SJCRH30 (cell line): ENCODE measurements around the gene ZMYM2. TPM values are rescaled to one million over a fixed set of nuclear protein-coding genes. Genes with fewer than 3 reads are reported as not detected.

Experiments used
- DNase-seq, 2 experiments: peaks; one replicate each; pipeline ENCODE4 v3.0.0-alpha.2; 2015 to 2020
- H3K27ac ChIP-seq: fragments of 250-450 bp; sonication (Bioruptor Pico); 2 replicates; pipeline ENCODE4 v1.5.1; 2020; ENCODE audit warnings: mild to moderate bottlenecking, moderate library complexity
- H3K27me3 ChIP-seq: fragments of 250-450 bp; sonication (Bioruptor Pico); 2 replicates; pipeline ENCODE4 v1.5.1; 2020; ENCODE audit warnings: mild to moderate bottlenecking, moderate library complexity
- H3K36me3 ChIP-seq: fragments of 250-450 bp; sonication (Bioruptor Pico); 2 replicates; pipeline ENCODE4 v1.5.1; 2020; ENCODE audit warnings: mild to moderate bottlenecking, moderate library complexity
- H3K4me1 ChIP-seq: fragments of 250-450 bp; sonication (Bioruptor Pico); 2 replicates; pipeline ENCODE4 v1.5.1; 2020; ENCODE audit warnings: mild to moderate bottlenecking, moderate library complexity
- H3K4me3 ChIP-seq: fragments of 250-450 bp; sonication (Bioruptor Pico); 2 replicates; pipeline ENCODE4 v1.5.1; 2020; ENCODE audit warnings: mild to moderate bottlenecking, moderate library complexity
- H3K9me3 ChIP-seq: fragments of 250-450 bp; sonication (Bioruptor Pico); replicated peaks from 2 replicates; pipeline ENCODE4 v1.5.1; 2020; ENCODE audit warnings: mild to moderate bottlenecking, moderate library complexity
- total RNA-seq: library from RNA; depleted of rRNA; stranded (reverse); fragments of >200 nt; shearing (Covaris generic); gene quantifications from 2 replicates; pipeline ENCODE4 v1.2.3, GENCODE V29; 2014; rRNA removed

The ZMYM2 gene
- total RNA-seq = 101 and 109 TPM in 2 replicates

DNA sequence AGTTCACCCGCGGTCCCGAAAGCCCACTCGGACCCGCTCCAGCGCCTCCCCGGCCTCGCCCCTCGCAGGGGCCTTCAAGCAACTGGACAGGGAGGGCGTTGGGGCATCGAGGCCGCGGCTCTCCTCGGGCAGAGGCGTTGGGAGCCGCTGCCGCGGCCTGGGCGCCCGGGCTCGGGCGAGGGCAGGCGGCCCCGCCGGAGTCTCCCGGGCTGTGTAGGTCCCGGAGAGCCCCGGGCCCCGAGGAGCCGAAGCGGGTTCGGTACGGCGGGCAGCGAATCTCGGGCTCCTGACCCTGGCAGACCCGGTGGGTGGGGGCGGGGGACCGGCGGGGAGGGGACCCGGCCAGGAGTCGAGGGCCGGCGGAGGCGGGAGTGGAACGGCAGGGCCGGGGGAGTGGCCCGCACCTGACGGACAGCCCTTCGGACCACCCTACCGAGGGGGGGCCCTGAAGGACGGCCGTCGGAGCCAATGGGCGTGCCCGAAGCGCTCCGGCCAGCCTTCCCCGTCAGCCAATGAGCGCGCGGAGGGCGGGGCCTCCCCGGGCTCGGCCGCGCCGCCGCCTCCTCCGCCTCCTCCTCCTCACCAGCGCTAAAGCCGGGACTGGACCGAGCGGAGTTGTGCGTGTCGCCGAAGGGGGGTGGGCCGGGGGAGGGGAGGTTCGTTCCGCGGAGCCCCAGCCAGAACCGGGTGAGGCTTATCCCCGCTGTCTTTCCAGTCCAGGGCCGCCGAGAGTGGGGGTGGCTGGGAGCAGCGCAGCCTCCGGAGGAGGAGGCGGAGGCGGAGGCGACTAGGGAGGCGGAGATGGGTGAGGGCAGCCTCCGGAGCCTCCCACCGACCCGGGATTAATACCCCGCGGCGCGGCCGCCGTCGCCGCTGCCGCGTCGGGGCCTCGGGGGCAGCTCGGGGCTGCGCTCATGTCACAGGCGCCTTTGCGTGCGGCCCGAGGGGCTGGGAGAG lies at the start of gene ZMYM2:
TSS of gene ZMYM2 (plus strand) at position 573 of the 957 bp plus-strand sequence. CDS start 34,346 bp downstream, outside the sequence.
- peak; percentile 98 for DNase-seq

DNA sequence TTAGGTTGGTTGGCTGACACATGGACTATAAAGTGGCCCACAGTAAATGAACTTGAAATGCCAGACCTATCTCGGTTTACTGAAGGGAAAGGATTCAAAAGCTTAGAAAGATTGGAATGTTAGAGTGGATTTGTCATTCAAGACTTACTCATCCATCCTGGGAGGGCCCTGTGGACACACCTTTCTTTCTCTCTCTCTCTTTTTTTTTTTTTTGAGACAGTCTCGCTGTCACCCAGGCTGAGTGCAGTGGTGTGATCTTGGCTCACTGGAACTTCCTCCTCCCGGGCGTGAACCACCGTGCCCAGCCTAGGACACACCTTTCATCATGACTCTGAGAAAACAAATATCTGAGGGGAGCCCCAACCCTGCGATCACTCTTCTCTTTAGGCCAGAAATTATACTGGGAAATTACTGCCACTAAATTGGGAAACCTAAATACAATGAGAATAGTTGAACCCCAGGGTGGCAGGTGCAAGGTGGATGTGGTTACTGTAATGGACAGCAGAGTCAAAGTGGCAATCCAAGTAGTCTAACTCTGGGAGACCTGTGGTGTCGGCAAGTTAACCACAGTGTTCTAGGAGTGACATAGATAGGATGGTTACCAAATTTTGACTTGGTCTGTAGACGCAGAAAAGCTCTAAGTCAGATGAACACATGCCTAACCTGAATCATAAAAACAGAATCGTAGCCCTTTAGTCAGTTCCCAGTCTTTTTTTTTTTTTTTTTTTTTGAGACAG lies 48.0 kb upstream of the ZMYM2 start:
- H3K36me3 ChIP-seq = no peaks in the 10 kb centered on the region
- no peak overlapping the region for H3K4me3 ChIP-seq
- 0 out of 2 replicates have a peak, but pooled peaks cover 4% of the 10 kb centered on the region for H3K9me3 ChIP-seq
- no peaks in the 10 kb centered on the region for H3K4me1 ChIP-seq
- DNase-seq = no peak
- peaks cover 9% of the 10 kb centered on the region for H3K27me3 ChIP-seq
- no peak overlapping the region for H3K27ac ChIP-seq

More for the DNA sequence above, at the start of gene ZMYM2:
- H3K36me3 ChIP-seq = peaks cover 23% of the 10 kb centered on the region
- no peaks in the 10 kb centered on the region for H3K27me3 ChIP-seq
- no peaks in the 10 kb centered on the region for H3K9me3 ChIP-seq
- H3K4me1 ChIP-seq = peaks cover 12% of the 10 kb centered on the region
- peak within 1 kb of the TSS; percentile 97 for H3K4me3 ChIP-seq
- H3K27ac ChIP-seq = peak within 1 kb of the TSS; percentile 93

DNA sequence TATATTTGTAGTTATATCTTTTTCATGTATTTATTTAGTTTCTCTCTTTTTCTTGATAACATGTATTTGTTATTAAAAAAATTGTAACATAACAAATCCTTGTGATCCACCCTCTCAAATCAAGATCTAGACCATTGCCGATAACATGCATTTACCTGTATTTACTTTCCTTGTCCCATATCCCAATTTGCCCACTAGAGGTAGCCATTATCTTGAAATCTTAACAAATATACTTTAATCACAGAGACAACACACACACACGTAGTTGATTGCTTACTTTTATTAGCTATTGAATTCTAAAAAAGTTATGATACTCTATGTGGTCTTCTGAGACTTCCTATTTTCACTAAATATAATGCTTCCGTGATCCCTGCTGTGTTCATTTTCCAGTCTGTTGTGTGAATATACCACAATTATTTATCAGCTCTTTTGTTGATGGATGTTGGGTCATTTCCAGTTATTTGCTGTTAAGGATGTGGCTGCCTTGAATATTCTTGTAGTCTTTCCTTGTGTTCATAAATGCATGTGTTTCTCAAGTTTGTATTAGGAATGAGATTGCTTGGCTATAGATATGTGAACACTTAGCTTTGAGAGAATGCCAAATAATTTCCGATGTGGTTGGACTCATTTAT lies 31.3 kb upstream of the ZMYM2 start:
- Histone ChIP-seq H3K27me3 (no peaks in the 10 kb centered on the region), H3K27ac (no peak overlapping the region), H3K4me3 (no peak overlapping the region), H3K4me1 (no peaks in the 10 kb centered on the region), H3K9me3 (no peaks in the 10 kb centered on the region), H3K36me3 (no peaks in the 10 kb centered on the region; the same call in 1 of the 2 replicates)
- DNase-seq = peak in 1 of 2 experiments; percentile 46

DNA sequence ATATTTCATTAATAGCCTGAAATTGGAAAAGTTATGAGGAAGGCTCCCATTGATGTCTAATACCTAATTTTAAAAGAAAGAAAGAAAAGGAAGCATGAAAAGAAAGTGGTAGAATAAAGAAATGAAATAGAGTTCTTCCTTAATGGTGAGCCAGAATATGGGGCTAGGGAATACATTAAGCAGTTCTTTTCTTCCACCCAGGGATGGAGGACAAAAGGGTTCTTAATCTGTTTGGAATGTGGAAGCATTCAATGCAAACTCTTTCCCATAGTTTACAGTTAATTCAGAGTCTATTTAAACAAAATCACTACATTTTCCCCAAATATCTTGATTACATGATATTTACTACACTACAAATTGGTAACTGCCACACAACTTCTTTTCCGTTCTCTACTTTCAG lies 18.4 kb upstream of the ZMYM2 start:
- H3K4me3 ChIP-seq = no peak overlapping the region
- no peaks in the 10 kb centered on the region; the same call in 1 of the 2 replicates for H3K36me3 ChIP-seq
- DNase-seq = no peak
- no peaks in the 10 kb centered on the region for H3K27me3 ChIP-seq
- no peak overlapping the region for H3K27ac ChIP-seq
- no peaks in the 10 kb centered on the region for H3K9me3 ChIP-seq
- H3K4me1 ChIP-seq = no peaks in the 10 kb centered on the region

DNA sequence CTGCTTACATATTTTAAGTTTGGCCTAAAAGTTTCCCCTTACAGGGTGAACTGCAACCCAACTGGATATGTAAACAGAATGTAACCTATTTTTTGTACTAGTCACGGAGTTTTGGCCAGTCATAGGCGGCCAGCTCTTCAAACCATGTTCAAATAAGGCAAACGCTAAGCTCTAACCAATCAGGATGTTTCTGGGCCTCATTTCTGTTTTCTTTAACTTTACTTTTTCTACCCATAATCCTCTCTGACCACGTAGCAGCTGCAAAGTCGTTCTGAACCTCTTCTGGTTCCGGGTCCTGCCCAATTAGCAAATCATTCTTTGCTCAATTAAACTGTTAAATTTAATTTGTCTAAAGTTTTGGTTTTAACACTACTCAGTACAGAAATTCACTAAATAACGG lies 8.2 kb upstream of the ZMYM2 start:
- H3K36me3 ChIP-seq = no peaks in the 10 kb centered on the region
- no peaks in the 10 kb centered on the region for H3K27me3 ChIP-seq
- peaks cover 4% of the 10 kb centered on the region; the same call in 1 of the 2 replicates for H3K4me1 ChIP-seq
- no peak overlapping the region for H3K4me3 ChIP-seq
- no peak overlapping the region for H3K27ac ChIP-seq
- no peaks in the 10 kb centered on the region; the same call in 1 of the 2 replicates for H3K9me3 ChIP-seq
- peak in 1 of 2 experiments; percentile 54 for DNase-seq

DNA sequence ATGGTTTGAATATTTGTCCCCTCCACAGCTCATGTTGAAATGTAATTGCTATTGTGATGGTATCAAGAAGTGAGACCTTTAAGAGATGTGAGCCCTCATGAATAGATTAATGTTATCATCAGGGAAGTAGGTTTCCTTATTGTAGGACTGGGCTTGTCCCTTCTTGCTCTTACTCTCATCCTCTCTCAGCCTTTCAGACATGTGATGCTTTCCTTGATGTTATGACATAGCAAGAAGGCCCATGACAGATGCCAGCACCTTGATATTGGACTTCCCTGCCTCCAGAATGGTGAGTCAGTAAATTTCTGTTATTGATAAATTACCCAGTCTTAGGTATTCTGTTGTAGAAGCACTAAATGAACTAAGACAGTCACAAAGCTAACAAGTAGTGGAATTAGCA lies 5.7 kb upstream of the ZMYM2 start:
- no peak overlapping the region for H3K4me3 ChIP-seq
- H3K4me1 ChIP-seq = peaks cover 4% of the 10 kb centered on the region; the same call in 1 of the 2 replicates

DNA sequence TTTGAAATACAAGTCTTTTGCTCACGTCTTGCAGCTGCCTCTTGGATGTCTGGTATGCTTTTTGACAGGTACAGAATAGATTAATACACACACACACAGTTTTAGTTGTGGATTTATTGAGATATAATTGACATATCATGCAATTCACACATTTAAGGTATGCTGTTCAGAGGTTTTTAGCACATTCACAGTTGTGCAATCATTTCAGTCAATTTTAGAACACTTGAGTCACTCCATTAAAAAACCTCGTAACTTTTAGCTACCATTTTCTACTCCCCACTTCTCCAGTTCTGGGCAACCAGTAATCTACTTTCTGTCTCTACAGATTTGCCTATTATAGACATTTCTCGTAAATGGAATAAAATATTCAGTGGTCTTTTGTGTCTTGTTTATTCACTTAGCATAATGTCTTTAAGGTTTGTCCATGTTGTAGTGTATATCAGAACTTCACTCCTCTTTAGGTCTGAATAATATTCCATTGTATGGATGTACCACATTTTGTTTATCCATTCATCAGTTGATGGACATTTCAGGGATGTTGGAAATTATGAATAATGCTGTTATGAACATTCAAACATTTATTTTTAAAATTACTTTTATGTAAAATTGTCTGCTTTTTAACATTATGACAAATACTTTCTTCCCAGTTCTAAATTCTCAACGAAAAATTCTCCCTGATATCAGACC lies 2.5 kb upstream of the ZMYM2 start:
- no peak for DNase-seq
- Histone ChIP-seq H3K27ac (no peak overlapping the region), H3K4me3 (no peak overlapping the region), H3K4me1 (peaks cover 5% of the 10 kb centered on the region), H3K27me3 (no peaks in the 10 kb centered on the region), H3K36me3 (peaks cover 6% of the 10 kb centered on the region; the same call in 1 of the 2 replicates), H3K9me3 (no peaks in the 10 kb centered on the region; the same call in 1 of the 2 replicates)

More for the DNA sequence above, 5.7 kb upstream of the ZMYM2 start:
- Histone ChIP-seq H3K27me3 (no peaks in the 10 kb centered on the region), H3K27ac (no peak overlapping the region), H3K36me3 (no peaks in the 10 kb centered on the region), H3K9me3 (no peaks in the 10 kb centered on the region; the same call in 1 of the 2 replicates)
- DNase-seq = no peak

DNA sequence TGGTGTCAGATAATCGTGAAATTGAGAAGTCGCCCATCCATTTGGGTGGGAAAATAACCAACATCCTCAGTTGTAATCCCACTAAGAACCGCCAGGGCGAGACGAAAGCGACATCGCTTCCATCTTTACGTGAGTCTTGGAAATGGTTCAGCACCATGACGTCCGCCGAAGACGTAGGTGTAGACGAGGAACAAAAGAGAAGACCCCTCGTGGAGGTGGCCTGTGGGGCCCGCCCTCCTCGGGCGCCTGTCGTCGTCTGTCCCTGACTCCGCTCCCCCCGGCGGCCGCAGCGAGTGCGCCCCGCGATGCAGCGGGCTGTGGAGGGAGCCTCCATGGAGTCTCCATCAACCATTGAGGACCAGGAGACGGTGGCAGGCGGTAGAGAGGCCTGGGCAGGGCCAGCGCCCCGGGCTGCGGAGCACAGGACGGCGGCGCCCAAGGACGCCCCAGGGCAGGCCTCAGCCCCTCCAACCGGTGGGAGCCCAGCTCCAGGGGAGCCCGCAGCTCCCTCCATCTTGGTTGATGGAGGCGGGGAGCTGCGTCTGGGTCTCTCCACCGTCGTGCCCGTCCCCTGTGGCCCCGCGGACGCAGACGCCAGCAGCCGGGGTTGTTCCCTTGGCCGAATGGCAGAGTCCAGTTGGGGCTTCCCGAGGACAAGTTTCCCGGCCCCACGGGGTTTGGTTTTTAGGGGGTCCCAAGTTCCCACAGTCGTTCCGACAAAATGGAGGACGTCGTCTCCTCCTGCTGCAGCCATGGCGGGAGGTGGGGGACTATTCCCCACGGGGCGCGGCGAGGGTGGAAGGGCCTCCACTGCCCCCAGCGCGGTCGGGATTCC lies 990 bp upstream of the ZMYM2 start:
- H3K4me1 ChIP-seq = peaks cover 12% of the 10 kb centered on the region
- H3K9me3 ChIP-seq = no peaks in the 10 kb centered on the region
- H3K27ac ChIP-seq = peak overlapping the region; percentile 61
- no peaks in the 10 kb centered on the region for H3K27me3 ChIP-seq
- peaks cover 18% of the 10 kb centered on the region for H3K36me3 ChIP-seq
- peak overlapping the region; percentile 97 for H3K4me3 ChIP-seq
- DNase-seq = peak; percentile 5 to 16

DNA sequence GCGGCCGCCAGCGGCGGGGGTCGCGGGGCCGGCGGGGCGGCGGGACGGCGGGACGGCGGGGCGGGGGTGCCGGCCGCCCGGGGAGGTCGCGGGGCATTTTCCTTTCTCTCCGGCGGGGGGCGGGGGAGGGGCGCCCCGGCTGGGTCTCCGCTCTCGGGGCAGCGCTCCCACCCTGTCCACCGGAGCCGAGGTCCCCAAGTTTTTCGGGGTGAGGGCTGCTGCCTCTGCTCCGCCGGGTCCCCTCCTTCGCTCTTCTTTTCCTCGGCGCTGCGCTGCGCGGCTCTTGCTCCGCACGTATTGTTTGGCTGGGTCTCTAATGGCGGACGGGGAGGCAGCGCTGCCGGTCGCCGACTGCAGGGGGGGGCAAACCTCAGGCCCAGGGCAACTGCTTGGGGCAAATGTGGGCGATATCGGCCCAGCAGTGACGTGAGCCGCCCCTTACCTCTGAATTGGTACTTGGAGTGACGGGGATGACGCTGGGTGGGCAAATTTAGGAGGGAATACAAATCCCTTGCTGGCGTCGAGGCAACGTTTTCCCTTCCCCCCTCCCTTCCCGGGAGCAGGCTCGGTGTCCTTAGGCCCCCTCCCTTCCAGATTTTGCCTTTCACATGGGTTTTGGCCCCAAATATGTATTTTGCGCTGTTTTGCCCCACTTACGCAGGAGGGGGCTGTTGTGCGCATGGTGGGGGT lies 759 bp downstream of the ZMYM2 start:
- Histone ChIP-seq H3K4me1 (peaks cover 12% of the 10 kb centered on the region), H3K36me3 (peaks cover 29% of the 10 kb centered on the region), H3K27me3 (no peaks in the 10 kb centered on the region), H3K4me3 (peak overlapping the region; percentile 97), H3K9me3 (no peaks in the 10 kb centered on the region), H3K27ac (peak overlapping the region; percentile 93)
- DNase-seq = peak; percentile 69 to 71

DNA sequence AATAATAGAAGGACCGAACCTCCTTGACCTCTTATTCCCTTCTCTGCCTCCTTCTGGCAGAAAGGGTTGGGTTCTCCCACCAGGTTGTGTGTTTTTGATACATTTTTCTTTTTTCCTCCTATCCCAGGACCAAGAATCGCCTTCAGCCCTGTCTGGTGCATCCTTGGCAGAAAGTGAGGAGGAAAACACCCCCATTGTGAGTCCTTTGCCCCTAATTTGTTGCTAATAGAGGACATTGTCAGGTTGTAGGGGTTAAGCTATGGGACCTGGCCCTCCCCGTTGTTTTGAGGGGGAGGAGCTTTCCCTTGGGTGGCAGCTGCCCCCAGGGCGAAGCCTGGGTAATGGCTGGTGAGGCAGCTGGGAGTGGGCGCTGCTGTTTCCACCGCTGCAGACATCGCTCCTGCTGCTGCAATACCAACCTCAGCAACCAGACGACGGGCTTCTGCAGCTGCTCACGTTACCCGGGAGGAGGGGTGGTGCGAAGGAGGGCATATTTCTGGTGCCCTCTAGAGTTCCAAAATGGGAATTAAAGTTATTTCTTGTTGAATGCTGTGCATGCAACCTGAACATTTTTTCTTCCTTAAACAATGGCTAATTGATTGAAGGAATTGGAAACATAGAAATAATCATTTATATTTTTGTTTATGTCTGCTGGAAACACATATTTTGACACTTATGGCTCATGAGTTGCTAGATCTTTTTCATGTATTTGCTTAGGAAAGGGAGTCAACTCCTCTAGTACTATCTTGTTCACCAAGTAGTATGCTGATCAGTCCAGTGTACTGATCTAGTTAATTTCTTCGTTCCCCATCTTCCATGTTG lies 1.5 kb downstream of the ZMYM2 start:
- DNase-seq = peak; percentile 97 to 98
- Histone ChIP-seq H3K4me3 (peak overlapping the region; percentile 97), H3K27ac (peak overlapping the region; percentile 93)

DNA sequence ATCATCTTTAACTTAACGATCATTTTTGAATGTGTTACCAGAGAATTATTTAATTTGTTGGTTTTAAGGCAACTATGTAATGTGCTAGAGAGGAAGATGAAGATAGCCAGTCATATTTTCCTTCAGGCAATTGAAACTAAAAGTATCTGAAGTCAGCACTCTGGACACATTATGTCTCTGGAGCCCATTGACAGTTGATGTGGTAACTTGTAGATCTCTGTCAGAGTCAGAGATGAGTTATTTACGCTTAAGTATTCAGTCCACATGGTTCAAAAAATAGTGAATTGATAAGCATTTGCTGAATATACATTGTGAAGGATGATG lies 2.1 kb downstream of the ZMYM2 start:
- Histone ChIP-seq H3K4me1 (peaks cover 12% of the 10 kb centered on the region), H3K27me3 (no peaks in the 10 kb centered on the region), H3K9me3 (no peaks in the 10 kb centered on the region), H3K36me3 (peaks cover 38% of the 10 kb centered on the region), H3K4me3 (peak overlapping the region; percentile 97), H3K27ac (no peak overlapping the region)
- no peak for DNase-seq

More for the DNA sequence above, 1.5 kb downstream of the ZMYM2 start:
- H3K9me3 ChIP-seq = no peaks in the 10 kb centered on the region
- H3K4me1 ChIP-seq = peaks cover 12% of the 10 kb centered on the region
- peaks cover 33% of the 10 kb centered on the region for H3K36me3 ChIP-seq
- H3K27me3 ChIP-seq = no peaks in the 10 kb centered on the region

DNA sequence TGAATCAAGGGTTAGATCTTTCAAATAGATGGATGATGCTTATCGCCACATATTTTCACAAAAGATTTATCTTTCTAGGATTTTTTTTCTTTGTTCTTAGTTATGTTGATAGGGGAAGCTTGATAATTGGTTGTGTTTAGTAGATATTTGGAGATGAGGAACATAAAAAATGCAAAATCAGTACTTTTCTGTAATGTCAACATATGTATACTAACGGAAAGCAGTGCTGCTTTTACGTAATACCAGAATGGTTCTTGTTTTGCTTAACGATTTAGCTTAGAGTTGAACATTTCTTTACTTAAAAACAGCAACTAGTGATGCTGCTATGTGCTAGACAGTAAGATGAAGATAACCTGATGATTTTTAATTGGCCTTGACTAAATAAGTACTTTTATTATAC lies 3.0 kb downstream of the ZMYM2 start:
- peaks cover 12% of the 10 kb centered on the region for H3K4me1 ChIP-seq
- H3K27ac ChIP-seq = no peak overlapping the region
- H3K27me3 ChIP-seq = no peaks in the 10 kb centered on the region
- H3K4me3 ChIP-seq = no peak overlapping the region
- DNase-seq = no peak
- H3K9me3 ChIP-seq = no peaks in the 10 kb centered on the region
- H3K36me3 ChIP-seq = peaks cover 38% of the 10 kb centered on the region
